Stimulated activated naive CD4-positive, alpha-beta T cell (primary cell): ENCODE data around the gene OR51V1.
"Not testable (repeated sequence)": the region's sequence is repeated elsewhere in the genome, so short reads cannot be mapped to it uniquely, and the experiment has no call there.

Experiments used
- DNase-seq, 6 experiments: peaks; one replicate each; lab custom pipeline; 2025; lab: John Stamatoyannopoulos, UW

The OR51V1 gene

GRCh38 chr11:5165898-5166297, 34.6 kb downstream of the OR51V1 start:
- not testable (repeated sequence) for DNase-seq

GRCh38 chr11:5164807-5165206, 35.7 kb downstream of the OR51V1 start:
- not testable (repeated sequence) for DNase-seq

GRCh38 chr11:5161045-5161444, 39.4 kb downstream of the OR51V1 start:
- DNase-seq, result not testable (repeated sequence)

GRCh38 chr11:5160217-5160616, 40.3 kb downstream of the OR51V1 start:
- DNase-seq, result not testable (repeated sequence)

GRCh38 chr11:5159806-5160205, 40.7 kb downstream of the OR51V1 start:
- no peak for DNase-seq

- no peak for DNase-seq
These were observed 45.8 kb downstream of the OR51V1 start, which contains the start of gene OR52A1 for GRCh38 chr11:5154657-5155056. Gene OR52A1 (minus strand): TSS chr11:5154757. CDS start chr11:5152369, 2,388 bp downstream.

- DNase-seq, result no peak
These were observed 46.7 kb downstream of the OR51V1 start for GRCh38 chr11:5153574-5154431.

GRCh38 chr11:5151713-5152153, 48.7 kb downstream of the OR51V1 start:
- DNase-seq, result no peak
